Thymus (tissue), 14 donors: ENCODE data around the gene RNF123. TPM values are rescaled to one million over a fixed set of nuclear protein-coding genes. Genes with fewer than 3 reads are reported as not detected.

Experiments
- DNase-seq, 9 donors: peaks; one replicate each; pipeline ENCODE4 v3.0.0-alpha.2; 2013; ENCODE audit warnings: low spot score in 9 of 9, low read depth in 6 of 9, missing footprints in 1 of 9
- H3K27ac ChIP-seq, 2 donors: one replicate each; pipeline ENCODE4 v1.5.1; 2013; ENCODE audit warnings: control low read depth in 1 of 2, low read depth in 1 of 2, low read length in 1 of 2, mild to moderate bottlenecking in 1 of 2, moderate library complexity in 1 of 2
- H3K27me3 ChIP-seq, 2 donors: one replicate each; pipeline ENCODE4 v1.5.1; 2013; ENCODE audit warnings: low read length in 1 of 2; ENCODE audit not compliant: control insufficient read depth in 2 of 2, insufficient read depth in 1 of 2
- H3K36me3 ChIP-seq, 2 donors: one replicate each; pipeline ENCODE4 v1.5.1; 2013; ENCODE audit warnings: low read length in 1 of 2, mild to moderate bottlenecking in 1 of 2, moderate library complexity in 1 of 2; ENCODE audit not compliant: control insufficient read depth in 2 of 2, insufficient read depth in 2 of 2
- H3K4me1 ChIP-seq, 2 donors: one replicate each; pipeline ENCODE4 v1.5.1; 2013; ENCODE audit warnings: low read length in 2 of 2; ENCODE audit not compliant: control insufficient read depth in 2 of 2, insufficient read depth in 2 of 2
- H3K4me3 ChIP-seq, 2 donors: one replicate each; pipeline ENCODE4 v1.5.1; 2013; ENCODE audit warnings: low read length in 2 of 2, control low read depth in 1 of 2, mild to moderate bottlenecking in 1 of 2
- H3K9me3 ChIP-seq, 2 donors: one replicate each; pipeline ENCODE4 v1.5.1; 2013; ENCODE audit warnings: low read length in 1 of 2, mild to moderate bottlenecking in 1 of 2; ENCODE audit not compliant: control insufficient read depth in 2 of 2, insufficient read depth in 1 of 2
- WGBS: extraction: QIAGEN DNeasy Blood & Tissue Kit; methylation state at CpG from one replicate; pipeline ENCODE4 v1.1.7; 2013; 5-methylcytosine and 5-hydroxymethylcytosine counted together
- long read RNA-seq, 10 donors: transcript quantifications; one replicate each; lab custom pipeline, GENCODE V29; 2026
- polyA plus RNA-seq: library from polyadenylated mRNA; stranded (reverse); fragments of 200-250 nt; gene quantifications from one replicate; pipeline ENCODE4 v1.2.3, GENCODE V29; 2013
- total RNA-seq: library from RNA; stranded (reverse); fragments of 120-200 nt; gene quantifications from one replicate; pipeline ENCODE4 v1.2.4, GENCODE V29; 2013
- donor health status: healthy.

Gene RNF123
- total RNA-seq (12.3 TPM), polyA plus RNA-seq (23.7 TPM)
- long read RNA-seq, donor 1, result 0 reads
- long read RNA-seq, donor 2, partial matches to known transcripts, result 0 of 1 reads
- long read RNA-seq, donor 2, other reads (novel, unspliced or antisense), result 0 of 1 reads
- long read RNA-seq, donor 3, partial matches to known transcripts, result 52 of 52 reads
- long read RNA-seq, donor 3, other reads (novel, unspliced or antisense), result 0 of 52 reads
- long read RNA-seq, donor 4, partial matches to known transcripts, result 17 of 26 reads
- long read RNA-seq, donor 4, other reads (novel, unspliced or antisense), result 9 of 26 reads
- long read RNA-seq, donor 5, full-length matches to known transcripts, result 2 of 24 reads
- long read RNA-seq, donor 5, partial matches to known transcripts, result 8 of 24 reads
- long read RNA-seq, donor 5, other reads (novel, unspliced or antisense), result 14 of 24 reads
- long read RNA-seq, donor 6, full-length matches to known transcripts, result 4 of 22 reads
- long read RNA-seq, donor 6, partial matches to known transcripts, result 18 of 22 reads
- long read RNA-seq, donor 6, other reads (novel, unspliced or antisense), result 0 of 22 reads
- long read RNA-seq, donor 7, full-length matches to known transcripts, result 1 of 19 reads
- long read RNA-seq, donor 7, partial matches to known transcripts, result 18 of 19 reads
- long read RNA-seq, donor 7, other reads (novel, unspliced or antisense), result 0 of 19 reads
- long read RNA-seq, donor 8, partial matches to known transcripts, result 7 of 7 reads
- long read RNA-seq, donor 8, other reads (novel, unspliced or antisense), result 0 of 7 reads
- long read RNA-seq, donor 9, partial matches to known transcripts, result 13 of 13 reads
- long read RNA-seq, donor 9, other reads (novel, unspliced or antisense), result 0 of 13 reads
- long read RNA-seq, donor 10, partial matches to known transcripts, result 0 of 1 reads
- long read RNA-seq, donor 10, other reads (novel, unspliced or antisense), result 0 of 1 reads

DNA sequence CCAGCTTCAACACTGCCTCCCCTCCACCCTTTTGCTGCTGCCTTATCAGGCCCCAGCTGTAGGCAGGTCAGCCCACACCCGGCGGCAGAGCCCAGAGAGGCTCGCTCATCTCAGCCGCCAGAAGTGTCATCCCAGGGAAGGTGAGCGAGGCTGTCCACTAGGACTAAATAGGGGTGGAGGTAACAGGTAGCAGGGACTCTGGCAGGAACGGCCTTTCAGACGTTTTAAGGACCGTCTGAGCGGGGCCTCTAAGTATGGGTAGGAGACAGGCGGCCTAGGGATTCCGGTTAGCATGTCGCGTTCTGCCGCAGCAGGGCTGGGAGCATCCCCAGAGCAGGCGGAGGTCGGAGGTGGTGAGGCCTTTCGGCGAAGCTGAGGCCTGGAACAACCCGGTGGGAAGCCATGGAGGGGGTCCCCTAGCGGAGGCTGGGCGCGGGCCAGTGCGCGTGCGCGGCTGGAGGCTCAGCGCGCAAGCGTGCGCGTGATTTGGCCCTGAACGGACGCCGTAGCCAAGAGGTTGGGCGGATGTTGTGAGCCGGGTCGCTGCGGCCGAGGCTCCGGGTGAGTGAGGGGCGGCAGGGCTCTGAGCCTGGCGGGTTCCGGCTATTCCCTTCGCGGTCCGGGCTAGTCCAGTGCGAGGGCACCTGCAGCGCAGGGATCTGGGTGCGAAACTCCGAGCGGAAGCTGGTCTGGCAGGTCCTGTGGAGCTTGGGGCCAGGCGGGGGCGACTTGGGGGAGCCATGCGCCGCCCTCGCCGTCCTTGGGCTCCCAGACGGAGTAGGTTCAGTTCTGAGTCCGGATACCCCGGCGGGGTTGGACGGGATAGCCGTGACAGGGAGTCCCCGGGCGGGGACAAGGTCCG lies at the start of gene RNF123, which contains the start of gene MST1:
TSS of gene RNF123 (plus strand) at position 512 of the 862 bp plus-strand sequence. CDS start 1,609 bp downstream, outside the sequence.
TSS of gene MST1 (minus strand) at position 429 of the 862 bp plus-strand sequence. CDS start 783 bp downstream, outside the sequence.
- H3K27me3 ChIP-seq, result peaks cover 4 to 39% of the 10 kb centered on the region in 2 donors
- peaks cover 3 to 4% of the 10 kb centered on the region in 2 donors for H3K36me3 ChIP-seq
- H3K4me3 ChIP-seq, result peak within 1 kb of the TSS; percentile 76 to 98
- no peaks in the 10 kb centered on the region for H3K9me3 ChIP-seq
- H3K4me1 ChIP-seq, result peaks cover 7 to 13% of the 10 kb centered on the region in 2 donors
- H3K27ac ChIP-seq, result peak within 1 kb of the TSS; percentile 43 to 66
- WGBS, result 5% methylated on average over 66 of the region's 66 CpGs
- peak; percentile 85 to 96 (median 89) for DNase-seq

- Histone ChIP-seq H3K36me3 (no peaks in the 10 kb centered on the region), H3K27me3 (no peaks in the 10 kb centered on the region), H3K9me3 (no peaks in the 10 kb centered on the region), H3K4me3 (no peak overlapping the region), H3K27ac (no peak overlapping the region), H3K4me1 (no peaks in the 10 kb centered on the region)
- WGBS, result 89% methylated on average over 7 of the region's 7 CpGs
- DNase-seq, result no peak
These were observed 48.1 kb upstream of the RNF123 start for GRCh38 chr3:49641292-49641691.

DNA sequence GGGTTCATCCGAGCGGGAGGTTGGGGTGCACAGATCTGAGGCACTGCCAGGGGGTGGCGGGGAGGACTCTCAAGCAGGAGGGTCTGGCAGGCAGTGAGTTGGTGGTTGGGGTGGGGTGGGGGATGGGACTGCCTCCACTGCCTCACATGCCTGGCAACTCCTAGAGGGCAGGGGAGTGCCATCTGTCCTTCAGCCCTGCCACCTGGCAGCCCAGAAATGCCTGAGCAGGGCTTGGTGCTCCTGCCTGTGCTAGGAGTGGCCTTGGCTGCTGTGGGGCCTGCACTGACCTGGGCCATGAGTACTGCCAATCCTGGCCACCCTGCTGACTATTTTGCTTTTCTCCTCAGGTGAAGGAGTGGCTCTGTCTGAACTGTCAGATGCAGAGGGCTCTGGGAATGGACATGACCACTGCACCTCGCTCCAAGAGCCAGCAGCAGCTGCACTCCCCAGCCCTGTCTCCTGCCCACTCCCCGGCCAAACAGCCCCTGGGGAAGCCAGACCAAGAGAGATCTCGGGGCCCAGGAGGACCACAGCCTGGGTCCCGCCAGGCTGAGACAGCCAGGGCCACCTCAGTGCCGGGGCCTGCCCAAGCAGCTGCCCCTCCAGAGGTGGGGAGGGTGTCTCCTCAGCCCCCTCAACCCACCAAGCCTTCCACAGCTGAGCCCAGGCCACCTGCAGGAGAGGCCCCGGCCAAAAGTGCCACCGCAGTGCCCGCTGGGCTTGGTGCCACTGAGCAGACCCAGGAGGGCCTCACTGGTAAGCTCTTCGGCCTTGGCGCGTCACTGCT lies 47.2 kb upstream of the RNF123 start:
- no peaks in the 10 kb centered on the region for H3K4me1 ChIP-seq
- WGBS, result 97% methylated on average over 14 of the region's 14 CpGs
- no peak for DNase-seq

GRCh38 chr3:49642708-49643145 lies 46.6 kb upstream of the RNF123 start:
- Histone ChIP-seq H3K27me3 (no peaks in the 10 kb centered on the region), H3K4me3 (no peak overlapping the region), H3K27ac (no peak overlapping the region), H3K9me3 (no peaks in the 10 kb centered on the region), H3K36me3 (no peaks in the 10 kb centered on the region), H3K4me1 (no peaks in the 10 kb centered on the region)
- no peak for DNase-seq
- WGBS, result 93% methylated on average over 9 of the region's 9 CpGs

More for the DNA sequence above, 47.2 kb upstream of the RNF123 start:
- no peaks in the 10 kb centered on the region for H3K36me3 ChIP-seq
- H3K4me3 ChIP-seq, result no peak overlapping the region
- no peaks in the 10 kb centered on the region for H3K9me3 ChIP-seq
- H3K27ac ChIP-seq, result no peak overlapping the region
- H3K27me3 ChIP-seq, result no peaks in the 10 kb centered on the region

GRCh38 chr3:49644684-49645083 lies 44.7 kb upstream of the RNF123 start:
- DNase-seq, result no peak
- WGBS, result 89% methylated on average over 8 of the region's 8 CpGs

GRCh38 chr3:49646236-49646635 lies 43.1 kb upstream of the RNF123 start:
- no peaks in the 10 kb centered on the region for H3K27me3 ChIP-seq
- no peak for DNase-seq
- H3K27ac ChIP-seq, result no peak overlapping the region
- WGBS, result 98% methylated on average over 3 of the region's 3 CpGs
- H3K9me3 ChIP-seq, result no peaks in the 10 kb centered on the region
- no peak overlapping the region for H3K4me3 ChIP-seq
- H3K4me1 ChIP-seq, result no peaks in the 10 kb centered on the region
- H3K36me3 ChIP-seq, result no peaks in the 10 kb centered on the region

More at GRCh38 chr3:49644684-49645083, 44.7 kb upstream of the RNF123 start:
- Histone ChIP-seq H3K36me3 (no peaks in the 10 kb centered on the region), H3K27ac (no peak overlapping the region), H3K27me3 (no peaks in the 10 kb centered on the region), H3K4me3 (no peak overlapping the region), H3K4me1 (no peaks in the 10 kb centered on the region), H3K9me3 (no peaks in the 10 kb centered on the region)

DNA sequence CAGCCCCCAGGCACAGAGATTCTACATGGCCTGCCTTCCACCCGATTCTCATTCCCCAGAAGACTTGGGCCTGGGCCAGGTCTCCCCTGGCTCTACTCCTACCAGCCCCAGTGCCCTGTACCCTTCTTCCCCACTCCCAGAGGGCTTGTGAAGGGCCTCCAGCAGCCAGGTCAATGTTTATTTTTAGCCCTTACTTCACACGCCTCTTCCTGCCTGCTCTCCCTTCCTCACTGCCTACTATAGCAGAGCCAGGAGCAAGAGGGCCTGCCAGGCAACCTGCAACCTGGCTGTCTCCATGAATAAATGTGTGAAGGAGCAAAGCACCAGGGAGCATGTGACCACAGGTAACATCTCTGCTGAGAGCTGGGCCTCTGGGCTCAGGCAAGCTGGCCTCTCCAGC lies 41.6 kb upstream of the RNF123 start:
- WGBS, result 81% methylated on average over 2 of the region's 2 CpGs
- DNase-seq, result no peak
- H3K27me3 ChIP-seq, result no peaks in the 10 kb centered on the region
- H3K36me3 ChIP-seq, result no peaks in the 10 kb centered on the region
- no peaks in the 10 kb centered on the region for H3K9me3 ChIP-seq
- H3K27ac ChIP-seq, result no peak overlapping the region
- no peak overlapping the region for H3K4me3 ChIP-seq
- no peaks in the 10 kb centered on the region for H3K4me1 ChIP-seq
